Dermis blood vessel endothelial cell (primary cell): ENCODE results near the gene RNASE8. TPM values are rescaled to one million over a fixed set of nuclear protein-coding genes. Genes with fewer than 3 reads are reported as not detected.

Experiments
- DNase-seq: peaks from one replicate; pipeline ENCODE4 v3.0.0; 2010
- total RNA-seq: library from RNA; depleted of rRNA; stranded (reverse); fragments of >200 nt; gene quantifications from 2 replicates; pipeline ENCODE4 v1.2.3, GENCODE V29; 2014

The RNASE8 gene
- total RNA-seq, 1 donor from 2014 or later, result not detected

- DNase-seq, result no peak
Measured at GRCh38 chr14:21074398-21075272, 17.0 kb downstream of the RNASE8 start.

DNA sequence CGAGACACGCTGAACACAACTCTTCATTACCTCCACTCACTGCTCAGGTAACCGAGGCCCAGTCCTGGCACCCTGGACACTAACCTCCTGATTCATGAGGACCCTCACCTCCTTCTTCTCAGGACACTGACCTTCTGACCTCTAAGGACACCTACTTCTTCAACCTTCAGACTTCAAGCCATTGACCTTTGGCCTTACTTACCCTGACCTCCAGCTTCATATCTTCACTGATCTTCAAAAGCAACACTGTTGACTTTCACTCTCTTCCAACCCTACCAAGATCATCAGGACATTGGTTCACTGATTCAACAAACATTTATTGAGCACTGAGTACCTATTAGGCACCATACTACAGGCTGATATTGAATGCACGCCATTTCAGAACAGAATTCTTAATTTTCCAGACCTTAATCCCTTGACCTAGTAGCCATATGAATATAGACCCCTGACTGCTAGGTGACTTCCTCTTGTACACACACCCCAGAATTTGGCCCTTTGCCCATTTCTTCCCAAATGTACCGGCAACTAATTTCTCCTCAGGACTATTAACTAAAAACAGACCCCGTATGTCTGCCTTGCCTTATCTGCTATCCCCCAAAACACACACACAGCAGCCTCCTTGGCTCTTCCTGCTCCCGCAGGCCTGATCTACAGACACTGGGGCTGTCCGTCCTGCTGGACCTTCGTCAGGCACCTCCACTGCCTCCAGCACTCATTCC lies 18.3 kb downstream of the RNASE8 start:
- no peak for DNase-seq

DNA sequence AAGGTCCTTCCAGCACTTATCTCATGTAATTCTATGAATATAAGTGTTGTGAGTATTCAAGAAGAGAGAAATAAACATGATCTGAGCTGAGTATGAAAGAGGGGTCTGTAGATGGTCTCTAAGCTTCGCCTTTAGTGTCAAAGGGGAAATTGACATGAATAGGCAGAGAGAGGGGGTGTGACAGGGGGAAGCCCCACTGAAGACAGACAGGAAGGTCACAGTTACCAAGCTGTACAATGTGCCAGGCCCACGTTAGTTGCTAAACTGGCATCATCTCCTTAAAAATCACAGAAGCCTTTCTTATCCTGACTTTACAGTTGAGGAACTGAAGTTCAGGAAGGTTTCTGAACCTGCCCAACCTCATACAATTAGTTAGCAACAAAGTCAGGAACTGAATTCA lies 20.1 kb downstream of the RNASE8 start:
- no peak for DNase-seq

DNA sequence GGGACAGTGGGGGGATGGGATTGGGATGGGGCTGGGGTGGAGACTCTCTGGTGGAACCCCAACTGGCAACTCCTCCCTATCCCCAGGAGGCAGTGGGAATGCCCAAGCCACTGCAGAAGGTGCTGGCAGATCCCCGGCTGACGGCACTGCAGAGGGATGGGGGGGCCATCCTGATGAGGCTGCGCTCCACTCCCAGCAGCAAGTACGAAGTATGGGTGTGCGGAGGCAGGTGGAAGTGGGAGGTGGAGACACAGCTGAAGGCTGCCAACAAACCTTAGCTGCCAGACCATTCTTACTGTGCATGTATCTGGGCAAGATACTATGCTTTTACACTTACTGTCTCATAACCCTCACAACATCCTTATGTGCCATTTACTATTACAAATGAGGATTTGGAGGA lies 20.7 kb downstream of the RNASE8 start:
- no peak for DNase-seq

DNA sequence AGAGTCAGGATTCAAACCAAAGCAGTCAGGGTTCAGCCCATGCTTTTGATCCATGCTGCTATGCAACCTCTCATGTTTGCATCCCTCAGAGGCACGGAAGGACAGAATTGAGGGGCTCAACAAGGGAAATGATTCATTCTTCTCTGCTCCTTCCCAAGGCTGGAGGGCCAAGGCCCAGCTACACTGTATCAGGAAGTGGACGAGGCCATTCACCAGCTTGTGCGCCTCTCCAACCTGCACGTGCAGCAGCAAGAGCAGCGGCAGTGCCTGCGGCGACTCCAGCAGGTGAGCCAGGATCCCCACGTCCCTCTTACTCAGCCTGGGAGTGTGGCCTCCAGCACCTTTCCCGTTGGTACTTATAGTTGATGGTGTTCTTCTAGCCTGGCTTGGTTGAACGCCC lies 21.1 kb downstream of the RNASE8 start:
- no peak for DNase-seq

DNA sequence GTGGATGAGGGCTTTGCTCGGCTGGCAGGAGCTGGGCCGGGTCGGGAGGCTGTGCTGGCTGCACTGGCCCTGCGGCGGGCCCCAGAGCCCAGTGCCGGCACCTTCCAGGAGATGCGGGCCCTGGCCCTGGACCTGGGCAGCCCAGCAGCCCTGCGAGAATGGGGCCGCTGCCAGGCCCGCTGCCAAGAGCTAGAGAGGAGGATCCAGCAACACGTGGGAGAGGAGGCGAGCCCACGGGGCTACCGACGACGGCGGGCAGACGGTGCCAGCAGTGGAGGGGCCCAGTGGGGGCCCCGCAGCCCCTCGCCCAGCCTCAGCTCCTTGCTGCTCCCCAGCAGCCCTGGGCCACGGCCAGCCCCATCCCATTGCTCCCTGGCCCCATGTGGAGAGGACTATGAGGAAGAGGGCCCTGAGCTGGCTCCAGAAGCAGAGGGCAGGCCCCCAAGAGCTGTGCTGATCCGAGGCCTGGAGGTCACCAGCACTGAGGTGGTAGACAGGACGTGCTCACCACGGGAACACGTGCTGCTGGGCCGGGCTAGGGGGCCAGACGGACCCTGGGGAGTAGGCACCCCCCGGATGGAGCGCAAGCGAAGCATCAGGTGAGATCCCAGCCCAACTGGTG lies 24.0 kb downstream of the RNASE8 start:
- no peak for DNase-seq

DNA sequence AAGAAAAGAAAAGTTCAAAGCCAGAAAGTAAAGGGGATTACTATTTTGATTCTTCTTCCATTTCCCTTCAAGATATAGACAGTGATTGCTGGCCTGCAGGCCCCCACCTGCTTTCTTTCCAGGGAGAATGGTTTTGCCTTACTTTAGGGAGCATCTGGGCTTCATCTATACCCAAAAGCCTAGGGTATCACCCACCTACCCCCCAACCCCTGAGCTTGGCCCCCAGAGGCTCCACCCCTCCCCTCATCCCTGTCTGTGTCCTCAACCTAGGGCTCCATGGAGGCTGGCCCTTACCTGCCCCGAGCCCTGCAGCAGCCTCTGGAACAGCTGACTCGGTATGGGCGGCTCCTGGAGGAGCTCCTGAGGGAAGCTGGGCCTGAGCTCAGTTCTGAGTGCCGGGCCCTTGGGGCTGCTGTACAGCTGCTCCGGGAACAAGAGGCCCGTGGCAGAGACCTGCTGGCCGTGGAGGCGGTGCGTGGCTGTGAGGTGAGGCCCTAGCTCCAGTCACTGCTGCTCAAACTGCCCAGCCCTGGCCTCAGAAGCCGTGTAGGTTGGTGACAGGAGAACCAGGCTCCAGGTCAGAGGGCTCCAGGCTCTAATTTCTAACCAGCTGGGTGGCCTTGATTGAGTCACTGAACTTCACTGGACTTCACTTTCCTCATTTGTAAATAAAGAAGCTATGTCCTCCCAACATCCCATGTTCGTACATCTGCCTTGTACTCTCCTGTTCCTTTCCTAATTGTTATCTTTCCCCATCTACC lies 26.1 kb downstream of the RNASE8 start:
- no peak for DNase-seq

DNA sequence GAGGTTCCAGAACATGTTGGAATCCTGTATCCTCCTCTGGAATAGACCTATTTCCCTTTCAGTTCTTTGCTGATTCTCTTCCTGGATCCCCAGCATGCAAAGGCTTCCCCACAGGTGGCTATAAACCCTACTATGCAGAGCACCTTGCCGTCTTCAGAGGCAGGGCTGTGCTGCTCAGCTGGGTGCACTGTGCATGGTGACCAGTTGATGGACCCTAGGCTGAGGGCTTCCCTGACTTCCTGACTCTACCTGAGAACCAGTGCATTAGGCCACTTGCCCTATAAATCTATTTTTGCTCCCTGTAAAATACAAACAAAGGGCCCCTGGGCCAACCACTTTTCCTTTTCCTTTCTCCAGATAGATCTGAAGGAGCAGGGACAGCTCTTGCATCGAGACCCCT lies 26.8 kb downstream of the RNASE8 start:
- DNase-seq, result no peak

GRCh38 chr14:21084998-21085853 lies 27.6 kb downstream of the RNASE8 start:
- DNase-seq, result no peak

DNA sequence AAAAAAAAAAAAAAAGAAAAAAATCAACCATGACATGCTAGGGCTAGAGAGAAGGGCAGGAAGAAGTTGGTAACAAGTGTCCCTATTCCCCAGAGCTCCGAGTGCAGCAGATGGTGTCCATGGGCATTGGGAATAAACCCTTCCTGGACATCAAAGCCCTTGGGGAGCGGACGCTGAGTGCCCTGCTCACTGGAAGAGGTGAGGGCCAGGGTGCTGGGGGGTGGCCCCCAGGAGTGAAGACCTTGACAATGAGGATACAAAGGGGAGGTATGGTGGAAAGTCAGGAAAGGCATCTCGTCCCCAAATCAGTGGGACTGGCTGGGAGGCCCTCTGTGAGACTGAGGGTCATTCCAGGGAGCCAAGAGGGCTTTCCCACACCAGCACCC lies 29.3 kb downstream of the RNASE8 start:
- DNase-seq, result no peak

DNA sequence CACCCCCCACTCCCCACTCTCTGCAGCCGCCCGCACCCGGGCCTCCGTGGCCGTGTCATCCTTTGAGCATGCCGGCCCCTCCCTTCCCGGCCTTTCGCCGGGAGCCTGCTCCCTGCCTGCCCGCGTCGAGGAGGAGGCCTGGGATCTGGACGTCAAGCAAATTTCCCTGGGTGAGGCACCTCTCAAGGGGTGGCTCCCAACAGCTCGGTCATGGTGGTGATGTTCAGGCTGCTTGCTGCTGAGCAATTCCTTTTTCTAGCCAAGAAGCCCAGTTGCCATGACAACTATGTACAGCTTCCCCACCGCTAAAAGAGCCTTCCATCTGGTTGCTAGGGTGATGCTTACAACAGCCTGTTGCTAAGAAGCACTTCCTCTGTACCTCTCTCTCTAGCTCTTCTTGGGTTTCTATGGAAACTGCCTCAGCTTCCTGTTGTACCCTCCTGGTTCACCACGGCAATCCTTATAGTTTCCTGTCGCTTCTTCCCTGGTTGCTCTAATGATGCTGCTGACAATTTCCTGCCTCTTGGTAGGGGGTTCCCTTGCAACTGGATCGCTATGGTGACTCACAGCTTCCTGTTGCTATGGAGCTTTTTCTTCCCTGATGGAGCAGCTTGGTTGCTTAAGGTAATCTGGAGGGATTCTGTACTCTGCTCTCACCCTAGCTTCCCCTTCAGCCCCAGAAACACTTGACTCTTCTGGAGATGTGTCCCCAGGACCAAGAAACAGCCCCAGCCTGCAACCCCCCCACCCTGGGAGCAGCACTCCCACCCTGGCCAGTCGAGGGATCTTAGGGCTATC lies 29.9 kb downstream of the RNASE8 start:
- DNase-seq, result peak; percentile 91

DNA sequence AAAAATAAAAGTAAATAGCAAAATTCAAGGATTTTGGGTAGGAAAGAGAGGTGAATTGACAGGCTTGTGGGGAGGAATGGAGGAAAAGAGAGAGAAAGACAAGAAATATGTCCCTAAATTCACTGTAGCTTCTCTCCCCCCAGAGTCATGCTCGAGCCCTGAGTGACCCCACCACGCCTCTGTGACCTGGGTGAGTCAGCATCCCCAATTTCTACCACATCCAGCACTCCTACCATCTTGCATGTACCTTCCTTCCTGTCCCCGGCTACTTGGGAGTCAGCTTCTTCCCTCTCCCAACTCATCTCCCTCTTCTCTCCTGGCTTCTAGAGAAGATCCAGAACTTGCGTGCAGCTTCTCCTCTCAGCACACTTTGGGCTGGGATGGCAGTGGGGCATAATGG lies 31.1 kb downstream of the RNASE8 start:
- no peak for DNase-seq

DNA sequence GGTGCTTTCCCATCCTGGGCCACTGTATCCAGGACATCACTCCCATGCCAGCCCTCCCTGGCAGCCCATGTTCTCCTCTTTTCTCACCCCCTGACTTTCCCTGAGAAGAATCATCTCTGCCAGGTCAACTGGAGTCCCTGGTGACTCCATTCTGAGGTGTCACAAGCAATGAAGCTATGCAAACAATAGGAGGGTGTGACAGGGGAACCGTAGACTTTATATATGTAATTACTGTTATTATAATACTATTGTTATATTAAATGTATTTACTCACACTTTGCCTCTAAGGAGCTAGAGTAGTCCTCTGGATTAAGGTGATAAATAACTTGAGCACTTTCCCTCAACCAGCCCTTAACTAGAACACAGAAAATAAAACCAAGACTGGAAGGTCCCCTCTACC lies 31.6 kb downstream of the RNASE8 start:
- DNase-seq, result no peak

- no peak for DNase-seq
Measured at GRCh38 chr14:21089877-21090193, 32.2 kb downstream of the RNASE8 start.

GRCh38 chr14:21090194-21090939 lies 32.7 kb downstream of the RNASE8 start:
- no peak for DNase-seq

GRCh38 chr14:21090940-21091663 lies 33.5 kb downstream of the RNASE8 start:
- DNase-seq, result no peak

- DNase-seq, result no peak
Measured at GRCh38 chr14:21091821-21092272, 34.2 kb downstream of the RNASE8 start.

- peak; percentile 89 for DNase-seq
Measured at GRCh38 chr14:21092273-21093011, 34.8 kb downstream of the RNASE8 start.

- DNase-seq, result no peak
Measured at GRCh38 chr14:21093018-21093417, 35.4 kb downstream of the RNASE8 start.
